Measurements from ENCODE around the gene SMIM34. TPM values are rescaled to one million over a fixed set of nuclear protein-coding genes. Genes with fewer than 3 reads are reported as not detected.

The SMIM34 gene, protein sequence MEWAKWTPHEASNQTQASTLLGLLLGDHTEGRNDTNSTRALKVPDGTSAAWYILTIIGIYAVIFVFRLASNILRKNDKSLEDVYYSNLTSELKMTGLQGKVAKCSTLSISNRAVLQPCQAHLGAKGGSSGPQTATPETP
- total RNA-seq = not detected in 2 replicates

DNA sequence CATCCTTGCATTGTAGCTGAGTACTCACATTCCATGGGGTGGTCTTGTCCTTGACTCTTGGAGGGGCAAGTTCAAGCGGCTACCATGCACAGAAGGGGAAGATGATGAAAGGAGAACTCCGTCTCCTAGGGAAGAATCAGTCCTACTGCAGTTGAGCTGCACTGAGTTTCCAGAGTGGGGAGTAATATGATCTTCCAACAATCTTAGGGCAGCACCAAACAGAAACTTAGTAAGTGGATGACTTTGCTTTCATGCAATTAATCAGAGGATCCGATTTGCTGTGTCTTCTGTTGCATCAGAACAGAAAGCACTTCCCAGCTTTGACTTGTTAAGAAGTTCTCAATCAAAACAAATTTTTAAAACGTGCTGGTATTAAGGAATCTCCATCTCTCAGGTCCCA is at the start of gene SMIM34:
Gene SMIM34, minus strand, starts transcription at position 147 of the 400 bp plus-strand sequence. Its CDS starts 112 bp downstream, at position 35.

DNA sequence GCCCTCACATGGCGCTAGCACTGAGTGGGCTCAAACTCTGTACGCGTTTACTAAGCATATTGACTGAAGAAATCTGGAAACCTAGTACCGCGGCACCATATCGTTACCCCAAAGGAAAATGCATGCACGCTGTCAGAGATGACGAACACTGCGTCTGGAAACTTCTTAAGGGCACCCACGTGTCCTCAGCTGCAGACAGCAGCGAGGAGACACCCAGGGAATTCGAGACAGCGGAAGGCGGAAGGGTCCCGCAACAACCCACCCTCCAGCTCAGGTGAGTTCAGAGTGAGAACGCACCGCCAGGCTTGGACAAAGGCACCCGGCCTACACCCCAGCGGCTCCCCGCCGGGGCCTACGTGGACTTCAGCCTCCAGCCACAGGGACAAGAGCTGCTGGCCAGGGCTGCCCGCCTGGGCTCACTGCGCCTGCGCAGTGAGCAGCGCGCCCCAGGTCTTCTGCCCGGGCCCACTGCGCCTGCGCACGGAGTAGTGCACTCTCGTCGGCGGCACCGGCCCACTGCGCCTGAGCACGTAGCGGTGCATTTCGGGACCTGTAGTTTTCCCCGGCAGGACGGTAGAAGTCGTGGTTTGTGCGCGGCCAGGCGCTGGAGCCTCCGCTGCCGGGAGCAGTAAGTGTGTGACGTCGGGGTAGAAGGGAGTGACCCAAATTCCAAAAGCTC is 48.7 kb downstream of the SMIM34 start, which contains the start of gene SMIM11:
Gene SMIM11, plus strand, starts transcription at position 568 of the 679 bp plus-strand sequence. CDS start 3,998 bp downstream, outside the sequence.

Other genes with a start within 250 kb of the SMIM34 start
- gene KCNE2, start 59.9 kb downstream of the SMIM34 start, total RNA-seq = not detected in 2 replicates
- 8.1 and 8.5 TPM in 2 replicates for gene SMIM11, start 48.4 kb downstream of the SMIM34 start, total RNA-seq
- gene KCNE1, start 88.3 kb upstream of the SMIM34 start, total RNA-seq = 0.38 TPM in 1 of 2 replicates, not detected in the other
- 25.8 and 28.0 TPM in 2 replicates for gene RCAN1, start 191.2 kb upstream of the SMIM34 start, total RNA-seq
- 0.16 TPM in 1 of 2 replicates, not detected in the other for gene CLIC6, start 245.0 kb upstream of the SMIM34 start, total RNA-seq